BE2C (cell line): ENCODE measurements around the gene NKAPL.

Experiments used
- DNase-seq: peaks from one replicate; pipeline ENCODE4 v3.0.0-alpha.2; 2020
- H3K27me3 ChIP-seq: fragments of 250-450 bp; sonication (Bioruptor Pico); 2 replicates; pipeline ENCODE4 v1.5.1; 2020; ENCODE audit warnings: mild to moderate bottlenecking
- H3K36me3 ChIP-seq: fragments of 250-450 bp; sonication (Bioruptor Pico); 2 replicates; pipeline ENCODE4 v1.5.1; 2020; ENCODE audit warnings: mild to moderate bottlenecking
- H3K4me1 ChIP-seq: fragments of 250-450 bp; sonication (Bioruptor Pico); 2 replicates; pipeline ENCODE4 v1.5.1; 2020
- H3K4me3 ChIP-seq: 2 replicates; pipeline ENCODE4 v1.5.1; 2011; ENCODE audit warnings: low read depth, low read length
- H3K9me3 ChIP-seq: fragments of 250-450 bp; sonication (Bioruptor Pico); 2 replicates; pipeline ENCODE4 v1.5.1; 2020
- TF ChIP-seq, protein P1 (sequence below): IDR thresholded peaks from 2 replicates; pipeline ENCODE4 v1.5.1; 2012; ENCODE audit warnings: mild to moderate bottlenecking, low read depth, low read length

NKAPL gene

DNA sequence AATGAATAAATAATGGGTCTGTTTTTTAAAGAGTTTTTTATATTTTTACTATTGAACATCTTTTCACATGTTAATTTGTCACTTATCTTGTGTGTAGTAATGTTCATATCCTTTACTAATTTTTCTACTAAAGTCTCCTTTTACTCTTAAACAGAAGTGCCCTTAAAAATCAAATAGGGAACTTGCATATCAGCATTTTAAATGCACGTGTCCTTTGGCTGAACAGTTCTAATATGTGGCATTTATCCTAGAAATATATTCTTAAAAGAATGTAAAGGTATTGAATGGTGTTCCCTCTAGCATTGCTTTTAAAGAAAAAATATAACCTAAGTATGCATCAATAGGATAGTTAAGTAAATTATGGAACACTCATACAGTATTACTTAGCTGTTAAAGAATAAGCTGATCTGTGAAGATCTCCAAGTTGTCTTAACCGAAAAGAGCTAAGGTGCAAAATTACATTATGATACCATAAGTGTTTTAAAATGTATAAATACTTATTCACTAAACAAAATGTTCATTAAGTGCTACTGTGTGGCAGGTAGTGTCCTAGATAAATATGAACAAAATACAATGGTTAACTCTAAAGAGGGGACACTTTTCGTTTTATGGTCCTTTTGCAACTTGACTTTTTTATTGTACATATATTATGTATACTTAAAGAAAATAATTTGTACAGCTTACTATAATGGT is 21.6 kb downstream of the NKAPL start:
- DNase-seq, result no peak
- Histone ChIP-seq H3K36me3 (peaks cover 23% of the 10 kb centered on the region), H3K4me1 (no peaks in the 10 kb centered on the region), H3K9me3 (no peaks in the 10 kb centered on the region), H3K4me3 (peak overlapping the region; percentile 95), H3K27me3 (no peaks in the 10 kb centered on the region)
- TF ChIP-seq, protein P1, sequence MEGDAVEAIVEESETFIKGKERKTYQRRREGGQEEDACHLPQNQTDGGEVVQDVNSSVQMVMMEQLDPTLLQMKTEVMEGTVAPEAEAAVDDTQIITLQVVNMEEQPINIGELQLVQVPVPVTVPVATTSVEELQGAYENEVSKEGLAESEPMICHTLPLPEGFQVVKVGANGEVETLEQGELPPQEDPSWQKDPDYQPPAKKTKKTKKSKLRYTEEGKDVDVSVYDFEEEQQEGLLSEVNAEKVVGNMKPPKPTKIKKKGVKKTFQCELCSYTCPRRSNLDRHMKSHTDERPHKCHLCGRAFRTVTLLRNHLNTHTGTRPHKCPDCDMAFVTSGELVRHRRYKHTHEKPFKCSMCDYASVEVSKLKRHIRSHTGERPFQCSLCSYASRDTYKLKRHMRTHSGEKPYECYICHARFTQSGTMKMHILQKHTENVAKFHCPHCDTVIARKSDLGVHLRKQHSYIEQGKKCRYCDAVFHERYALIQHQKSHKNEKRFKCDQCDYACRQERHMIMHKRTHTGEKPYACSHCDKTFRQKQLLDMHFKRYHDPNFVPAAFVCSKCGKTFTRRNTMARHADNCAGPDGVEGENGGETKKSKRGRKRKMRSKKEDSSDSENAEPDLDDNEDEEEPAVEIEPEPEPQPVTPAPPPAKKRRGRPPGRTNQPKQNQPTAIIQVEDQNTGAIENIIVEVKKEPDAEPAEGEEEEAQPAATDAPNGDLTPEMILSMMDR, result no peak

DNA sequence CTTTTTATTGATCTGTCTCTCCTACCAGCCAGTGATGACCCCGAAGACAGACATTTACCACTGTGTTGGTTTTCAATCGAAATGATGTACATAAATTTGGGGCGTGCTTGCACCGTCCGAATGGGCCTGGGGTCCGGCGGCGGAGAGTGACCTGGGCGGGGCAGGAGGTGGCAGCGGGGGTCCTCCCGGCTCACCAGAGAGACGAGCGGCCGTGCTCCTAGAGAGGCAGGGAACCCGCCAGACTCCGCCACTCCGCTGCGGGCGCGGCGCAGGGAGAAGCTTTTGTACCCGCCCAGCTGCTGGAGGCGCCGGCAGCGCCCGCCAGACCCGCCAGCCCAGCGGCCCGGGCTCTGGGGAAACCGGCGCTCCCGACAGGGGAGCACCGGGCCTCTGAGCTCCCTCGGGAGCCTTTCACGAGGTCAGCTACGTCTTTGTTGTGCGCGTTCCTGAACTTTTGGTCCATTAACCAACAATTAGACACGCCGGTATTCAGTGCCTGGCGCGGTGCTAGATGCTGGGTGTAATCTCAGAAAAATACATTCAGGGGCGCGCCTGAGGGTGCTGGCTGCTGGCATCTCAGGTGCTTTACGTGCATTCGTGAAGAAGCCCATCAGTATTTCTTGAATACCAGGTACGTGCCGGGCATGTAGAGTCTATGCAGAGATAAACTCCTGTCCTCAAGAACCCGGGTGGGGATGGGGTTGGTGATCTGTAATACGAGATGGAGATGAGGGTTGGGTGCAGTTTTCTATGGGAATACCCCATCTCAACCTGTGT is 22.4 kb downstream of the NKAPL start, which contains the start of gene PGBD1:
Gene PGBD1, plus strand, starts transcription at position 285 of the 777 bp plus-strand sequence. CDS start 2,242 bp downstream, outside the sequence.
- H3K36me3 ChIP-seq, result peaks cover 26% of the 10 kb centered on the region
- TF ChIP-seq, protein P1, result no peak
- peak; percentile 90 for DNase-seq
- no peaks in the 10 kb centered on the region for H3K27me3 ChIP-seq
- no peaks in the 10 kb centered on the region for H3K4me1 ChIP-seq
- H3K9me3 ChIP-seq, result no peaks in the 10 kb centered on the region
- H3K4me3 ChIP-seq, result peak within 1 kb of the TSS; percentile 95

DNA sequence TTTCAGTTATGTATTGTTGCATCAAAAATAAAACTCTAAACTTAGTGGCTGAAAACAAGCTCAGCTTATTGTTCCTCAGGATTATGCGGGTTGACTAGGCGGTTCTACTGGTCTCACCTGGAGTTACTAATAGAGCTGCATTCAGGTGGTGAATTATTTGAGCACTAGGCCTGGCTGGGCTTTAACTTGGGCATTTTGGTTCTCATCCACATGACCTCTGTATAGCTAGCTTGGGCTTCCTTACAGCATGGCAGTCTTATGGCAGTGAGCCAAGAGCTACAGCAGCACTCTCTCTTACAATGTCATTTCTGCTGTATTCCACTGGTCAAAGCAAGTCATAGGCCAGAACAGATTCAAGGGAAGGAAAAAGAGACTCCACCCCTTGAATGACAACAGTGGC is 23.8 kb downstream of the NKAPL start:
- no peak for DNase-seq
- TF ChIP-seq, protein P1, result no peak

DNA sequence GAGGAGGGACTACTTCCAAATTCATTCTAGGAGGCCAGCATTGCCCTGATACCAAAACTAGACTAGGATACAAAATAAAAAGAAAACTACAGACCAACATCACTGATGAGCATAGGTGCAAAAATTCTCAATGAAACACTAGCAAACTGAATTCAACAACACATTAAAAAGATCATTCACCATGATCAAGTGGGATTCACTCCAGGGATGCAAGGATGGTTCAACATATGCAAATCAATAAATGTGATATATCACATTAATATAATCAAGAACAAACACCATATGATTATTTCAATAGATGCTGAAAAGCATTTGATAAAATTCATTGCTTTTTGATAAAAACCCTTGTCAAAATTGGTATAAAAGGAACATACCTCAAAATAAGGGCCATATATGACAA is 32.5 kb downstream of the NKAPL start:
- no peaks in the 10 kb centered on the region for H3K9me3 ChIP-seq
- H3K4me3 ChIP-seq, result no peak overlapping the region
- no peaks in the 10 kb centered on the region for H3K27me3 ChIP-seq
- no peak for DNase-seq
- H3K36me3 ChIP-seq, result peaks cover 21% of the 10 kb centered on the region
- no peaks in the 10 kb centered on the region for H3K4me1 ChIP-seq
- TF ChIP-seq, protein P1, result no peak

More for the DNA sequence above, 23.8 kb downstream of the NKAPL start:
- Histone ChIP-seq H3K36me3 (peaks cover 28% of the 10 kb centered on the region), H3K9me3 (no peaks in the 10 kb centered on the region), H3K4me1 (no peaks in the 10 kb centered on the region), H3K4me3 (peak overlapping the region; percentile 12; the same call in 1 of the 2 replicates), H3K27me3 (no peaks in the 10 kb centered on the region)

DNA sequence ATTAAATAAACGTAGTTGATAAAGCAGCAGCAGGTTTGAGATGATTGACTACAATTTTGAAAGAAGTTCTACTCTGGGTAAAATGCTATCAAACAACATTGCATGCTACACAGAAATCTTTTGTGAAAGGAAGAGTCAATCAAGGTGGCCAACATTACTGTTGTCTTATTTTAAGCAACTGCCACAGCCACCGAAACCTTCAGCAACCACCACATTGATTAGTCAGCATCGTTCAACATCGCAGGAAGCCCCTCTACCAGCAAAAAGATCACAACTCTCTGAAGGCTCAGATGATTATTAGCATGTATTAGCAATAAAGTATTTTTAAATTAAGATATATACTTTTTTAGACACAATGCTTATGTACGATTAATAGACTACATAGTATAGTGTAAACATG is 36.2 kb downstream of the NKAPL start:
- Histone ChIP-seq H3K27me3 (no peaks in the 10 kb centered on the region), H3K9me3 (no peaks in the 10 kb centered on the region), H3K4me3 (no peak overlapping the region), H3K4me1 (no peaks in the 10 kb centered on the region), H3K36me3 (peaks cover 14% of the 10 kb centered on the region)
- no peak for DNase-seq
- TF ChIP-seq, protein P1, result no peak

DNA sequence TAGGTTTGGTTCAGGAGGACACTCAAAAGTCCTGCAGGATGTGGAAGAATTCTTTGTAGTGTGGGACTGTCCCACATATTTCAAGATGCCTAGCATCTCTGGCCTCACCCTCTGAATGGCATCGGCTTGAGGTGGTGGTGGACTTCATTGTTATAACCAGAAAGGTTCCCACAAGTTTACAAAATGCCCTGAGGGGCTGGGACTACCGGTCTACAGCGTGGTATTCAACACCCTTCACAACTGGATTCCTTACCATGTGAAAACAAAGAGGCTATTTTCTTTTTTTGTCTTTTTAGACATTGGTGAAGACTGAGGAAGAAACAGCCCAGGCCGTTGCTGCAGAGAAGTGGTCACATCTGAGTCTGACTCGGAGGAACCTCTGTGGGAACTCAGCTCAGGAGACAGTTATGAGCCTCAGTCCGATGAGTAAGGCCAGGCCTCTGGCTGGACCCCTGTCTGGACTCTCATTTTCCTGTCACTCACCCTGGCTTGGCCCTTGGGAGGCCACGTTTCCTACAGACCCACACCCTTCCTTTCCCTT is 37.5 kb downstream of the NKAPL start:
- TF ChIP-seq, protein P1, result no peak
- Histone ChIP-seq H3K4me1 (no peaks in the 10 kb centered on the region), H3K4me3 (no peak overlapping the region), H3K36me3 (peaks cover 14% of the 10 kb centered on the region), H3K27me3 (no peaks in the 10 kb centered on the region), H3K9me3 (no peaks in the 10 kb centered on the region)
- DNase-seq, result no peak
